HEK293T (cell line): ENCODE data around the gene UNKL.

ENCODE experiments used
- CTCF ChIA-PET: fragments of 350-600 bp; formaldehyde crosslinking; extraction: SDS; loops from one replicate; lab custom pipeline; 2021; ENCODE audit warnings: antibody characterized with exemption, inconsistent platforms; lab: Yijun Ruan, JAX
- POLR2A ChIA-PET: fragments of 350-600 bp; formaldehyde crosslinking; extraction: SDS; loops from one replicate; lab custom pipeline; 2020; ENCODE audit warnings: antibody characterized with exemption, inconsistent platforms; lab: Yijun Ruan, JAX
- DNase-seq: peaks from one replicate; pipeline ENCODE4 v3.0.0; 2012; ENCODE audit warnings: mixed read lengths; ENCODE audit errors: extremely low spot score
- ARNT ChIP-seq: fragments of 450-650 bp; IDR thresholded peaks from 2 replicates; pipeline ENCODE4 v1.6.1; 2017; ENCODE audit warnings: mild to moderate bottlenecking
- BHLHE40 ChIP-seq: fragments of 450-650 bp; IDR thresholded peaks from 2 replicates; pipeline ENCODE4 v1.6.1; 2016; ENCODE audit warnings: mild to moderate bottlenecking, moderate library complexity, borderline replicate concordance
- CTBP1 ChIP-seq: fragments of 450-650 bp; IDR thresholded peaks from 2 replicates; pipeline ENCODE4 v1.6.1; 2016; ENCODE audit warnings: borderline replicate concordance
- ELF4 ChIP-seq: fragments of 450-650 bp; IDR thresholded peaks from 2 replicates; pipeline ENCODE4 v1.6.1; 2017; ENCODE audit warnings: antibody characterized with exemption
- FOXA1 ChIP-seq: fragments of 450-650 bp; IDR thresholded peaks from 2 replicates; pipeline ENCODE4 v1.6.1; 2016; ENCODE audit warnings: mild to moderate bottlenecking
- FOXK2 ChIP-seq: fragments of 450-650 bp; IDR thresholded peaks from 2 replicates; pipeline ENCODE4 v1.6.1; 2016; ENCODE audit warnings: mild to moderate bottlenecking
- FOXM1 ChIP-seq: fragments of 450-650 bp; IDR thresholded peaks from 2 replicates; pipeline ENCODE4 v1.6.1; 2017; ENCODE audit warnings: mild to moderate bottlenecking, borderline replicate concordance
- HDGF ChIP-seq: fragments of 450-650 bp; IDR thresholded peaks from 2 replicates; pipeline ENCODE4 v1.6.1; 2017; ENCODE audit warnings: antibody characterized with exemption, borderline replicate concordance
- L3MBTL2 ChIP-seq: fragments of 450-650 bp; conservative IDR thresholded peaks from 2 replicates; pipeline ENCODE4 v1.6.1; 2016; ENCODE audit warnings: mild to moderate bottlenecking
- LEF1 ChIP-seq: fragments of 450-650 bp; IDR thresholded peaks from 2 replicates; pipeline ENCODE4 v1.6.1; 2017; ENCODE audit warnings: mild to moderate bottlenecking, borderline replicate concordance
- NFRKB ChIP-seq: fragments of 450-650 bp; IDR thresholded peaks from 2 replicates; pipeline ENCODE4 v1.6.1; 2016; ENCODE audit warnings: mild to moderate bottlenecking, moderate library complexity
- PKNOX1 ChIP-seq: fragments of 450-650 bp; IDR thresholded peaks from 2 replicates; pipeline ENCODE4 v1.6.1; 2016
- SP1 ChIP-seq: fragments of 450-650 bp; IDR thresholded peaks from 2 replicates; pipeline ENCODE4 v1.6.1; 2017
- SUZ12 ChIP-seq: fragments of 450-650 bp; IDR thresholded peaks from 2 replicates; pipeline ENCODE4 v1.6.1; 2016; ENCODE audit warnings: mild to moderate bottlenecking
- TARDBP ChIP-seq: fragments of 450-650 bp; IDR thresholded peaks from 2 replicates; pipeline ENCODE4 v1.6.1; 2016
- ZNF384 ChIP-seq: fragments of 450-650 bp; IDR thresholded peaks from 2 replicates; pipeline ENCODE4 v1.6.1; 2016

UNKL gene

GRCh38 chr16:1351215-1351581 lies 63.3 kb downstream of the UNKL start:
- POLR2A ChIA-PET, result no interaction called here

GRCh38 chr16:1350691-1351090 lies 63.8 kb downstream of the UNKL start:
- CTCF ChIA-PET, result no interaction called here
- POLR2A ChIA-PET, result no interaction called here
- TF ChIP-seq CTBP1 (no peak), SUZ12 (no peak), FOXA1 (no peak), SP1 (no peak), LEF1 (no peak), L3MBTL2 (no peak), NFRKB (no peak), FOXM1 (no peak), HDGF (no peak), ELF4 (no peak), ARNT (no peak), FOXK2 (no peak)
- DNase-seq, result no peak

More at GRCh38 chr16:1351215-1351581, 63.3 kb downstream of the UNKL start:
- CTCF ChIA-PET, result no interaction called here
- no peak for DNase-seq
- TF ChIP-seq ELF4, result no peak
- no peak for TF ChIP-seq BHLHE40
- TF ChIP-seq FOXA1, result no peak
- no peak for TF ChIP-seq HDGF
- no peak for TF ChIP-seq SP1
- no peak for TF ChIP-seq PKNOX1
- no peak for TF ChIP-seq FOXK2
- no peak for TF ChIP-seq TARDBP
- TF ChIP-seq CTBP1, result no peak
- no peak for TF ChIP-seq FOXM1
- no peak for TF ChIP-seq LEF1
- no peak for TF ChIP-seq ARNT
- TF ChIP-seq SUZ12, result no peak
- no peak for TF ChIP-seq L3MBTL2
- no peak for TF ChIP-seq NFRKB

GRCh38 chr16:1349951-1350350 lies 64.6 kb downstream of the UNKL start:
- ChIA-PET POLR2A (no interaction called here), CTCF (interaction anchor here (0.8 kb wide), 1 partner anchor 58 kb away, joined by 3 read pairs; no protein-coding TSS in a partner anchor)
- DNase-seq, result no peak
- no peak for TF ChIP-seq L3MBTL2
- no peak for TF ChIP-seq SUZ12
- TF ChIP-seq FOXA1, result no peak
- TF ChIP-seq SP1, result no peak
- TF ChIP-seq ZNF384, result no peak
- TF ChIP-seq FOXM1, result no peak
- no peak for TF ChIP-seq PKNOX1
- no peak for TF ChIP-seq TARDBP
- TF ChIP-seq CTBP1, result no peak
- TF ChIP-seq ELF4, result no peak
- TF ChIP-seq ARNT, result no peak
- no peak for TF ChIP-seq FOXK2
- TF ChIP-seq BHLHE40, result no peak
- no peak for TF ChIP-seq LEF1
- no peak for TF ChIP-seq NFRKB

- TF ChIP-seq SUZ12 (no peak), NFRKB (no peak), ARNT (no peak)
- no peak for DNase-seq
- POLR2A ChIA-PET, result no interaction called here
- CTCF ChIA-PET, result no interaction called here
Measured at GRCh38 chr16:1349351-1349750, 65.2 kb downstream of the UNKL start.

GRCh38 chr16:1348926-1349325 lies 65.6 kb downstream of the UNKL start:
- no peak for DNase-seq
- POLR2A ChIA-PET, result no interaction called here
- CTCF ChIA-PET, result no interaction called here
- TF ChIP-seq ZNF384 (no peak), FOXA1 (no peak), SUZ12 (no peak), L3MBTL2 (no peak), PKNOX1 (no peak), FOXM1 (no peak), ELF4 (no peak), ARNT (no peak)

- no peak for DNase-seq
- ChIA-PET POLR2A (no interaction called here), CTCF (no interaction called here)
- no peak for TF ChIP-seq FOXK2
- no peak for TF ChIP-seq L3MBTL2
- no peak for TF ChIP-seq CTBP1
- TF ChIP-seq FOXA1, result no peak
- no peak for TF ChIP-seq HDGF
- TF ChIP-seq TARDBP, result no peak
- TF ChIP-seq ZNF384, result no peak
- TF ChIP-seq SUZ12, result no peak
- TF ChIP-seq BHLHE40, result no peak
- no peak for TF ChIP-seq SP1
- TF ChIP-seq NFRKB, result no peak
- no peak for TF ChIP-seq ARNT
- TF ChIP-seq LEF1, result no peak
- no peak for TF ChIP-seq PKNOX1
- no peak for TF ChIP-seq ELF4
- TF ChIP-seq FOXM1, result no peak
Measured at GRCh38 chr16:1348441-1348840, 66.1 kb downstream of the UNKL start.
